GM12801 (cell line): ENCODE measurements around the gene PCARE.

ENCODE experiments used
- TF ChIP-seq, protein P1 (sequence below): IDR thresholded peaks from one replicate; pipeline ENCODE4 v1.5.1; 2011; ENCODE audit warnings: control low read depth; ENCODE audit not compliant: insufficient read length; ENCODE audit errors: extremely low read depth

The PCARE gene

DNA sequence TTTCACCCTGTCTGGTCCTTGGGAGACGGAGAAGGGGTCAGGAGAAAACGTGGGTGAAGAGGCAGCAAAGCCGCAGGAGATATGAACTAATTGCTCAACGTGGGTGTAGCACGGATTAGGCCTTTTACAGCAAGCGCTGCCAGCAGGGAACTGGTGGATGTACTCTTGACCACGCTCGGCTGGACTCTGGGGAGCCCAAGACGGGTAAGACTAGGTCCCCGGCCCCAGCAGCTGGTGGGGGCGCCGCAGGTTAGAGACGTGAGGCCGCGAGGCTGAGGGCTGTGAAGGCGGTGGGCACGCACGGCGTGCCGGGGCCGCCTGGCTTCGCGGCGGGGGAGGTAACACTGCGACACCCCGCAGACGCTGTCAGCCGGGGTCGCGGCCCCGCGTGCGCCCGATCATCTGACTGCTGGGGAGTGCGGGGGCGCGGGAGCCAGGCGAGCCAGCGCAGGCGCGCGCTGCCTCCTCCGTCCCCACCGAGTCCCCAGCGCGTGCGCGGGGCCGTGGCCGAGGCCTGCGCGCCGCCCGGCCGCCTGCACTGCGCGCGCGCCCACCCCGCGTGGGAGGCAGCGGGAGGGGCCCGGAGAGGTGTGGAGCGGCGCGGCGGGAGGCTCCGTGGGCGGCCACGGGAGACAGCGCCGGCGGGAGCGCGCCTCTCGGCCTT, 40.8 kb upstream of the PCARE start, which contains the start of gene CLIP4:
TSS of gene CLIP4 (plus strand) at position 470 of the 664 bp plus-strand sequence. CDS start 5,974 bp downstream, outside the sequence.
- TF ChIP-seq, protein P1, sequence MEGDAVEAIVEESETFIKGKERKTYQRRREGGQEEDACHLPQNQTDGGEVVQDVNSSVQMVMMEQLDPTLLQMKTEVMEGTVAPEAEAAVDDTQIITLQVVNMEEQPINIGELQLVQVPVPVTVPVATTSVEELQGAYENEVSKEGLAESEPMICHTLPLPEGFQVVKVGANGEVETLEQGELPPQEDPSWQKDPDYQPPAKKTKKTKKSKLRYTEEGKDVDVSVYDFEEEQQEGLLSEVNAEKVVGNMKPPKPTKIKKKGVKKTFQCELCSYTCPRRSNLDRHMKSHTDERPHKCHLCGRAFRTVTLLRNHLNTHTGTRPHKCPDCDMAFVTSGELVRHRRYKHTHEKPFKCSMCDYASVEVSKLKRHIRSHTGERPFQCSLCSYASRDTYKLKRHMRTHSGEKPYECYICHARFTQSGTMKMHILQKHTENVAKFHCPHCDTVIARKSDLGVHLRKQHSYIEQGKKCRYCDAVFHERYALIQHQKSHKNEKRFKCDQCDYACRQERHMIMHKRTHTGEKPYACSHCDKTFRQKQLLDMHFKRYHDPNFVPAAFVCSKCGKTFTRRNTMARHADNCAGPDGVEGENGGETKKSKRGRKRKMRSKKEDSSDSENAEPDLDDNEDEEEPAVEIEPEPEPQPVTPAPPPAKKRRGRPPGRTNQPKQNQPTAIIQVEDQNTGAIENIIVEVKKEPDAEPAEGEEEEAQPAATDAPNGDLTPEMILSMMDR = no peak

DNA sequence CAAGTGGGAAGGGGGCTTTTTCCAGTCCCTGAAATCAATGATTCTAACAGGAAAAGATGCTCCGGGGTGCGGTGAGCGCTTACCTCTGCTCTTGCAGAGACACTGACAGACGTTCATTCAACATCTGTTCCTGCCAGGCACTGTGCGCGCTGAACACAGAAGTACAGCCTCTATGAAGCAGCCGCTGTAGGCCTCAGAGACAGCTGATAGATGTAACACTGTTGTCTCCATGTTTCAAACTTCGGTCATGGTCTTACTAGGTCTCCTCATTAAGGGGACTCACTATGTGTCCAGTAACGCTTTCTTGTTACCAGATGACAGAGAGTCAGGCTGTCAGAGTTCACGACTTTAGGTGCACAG, 40.2 kb upstream of the PCARE start:
- TF ChIP-seq, protein P1 = no peak

DNA sequence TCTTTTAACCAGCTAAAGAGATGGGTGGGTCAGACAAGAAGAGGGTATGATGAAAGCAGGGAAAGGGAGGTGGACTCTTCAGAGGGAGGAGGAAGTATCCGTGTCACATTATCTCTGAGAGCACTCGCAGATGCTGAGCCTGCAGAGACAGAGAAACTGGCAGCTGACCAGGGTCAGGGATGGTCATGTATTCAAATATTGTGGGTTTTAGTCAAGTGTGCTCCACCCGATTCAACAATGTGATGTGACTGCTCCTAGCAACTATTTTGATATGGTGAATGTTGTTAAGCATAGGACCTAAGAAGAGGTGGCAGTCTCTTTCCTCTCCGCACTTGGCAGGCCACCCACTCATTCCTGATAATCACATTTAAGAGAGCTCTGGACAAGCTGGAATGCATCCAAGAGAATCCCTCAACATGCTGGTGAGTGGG, 39.6 kb upstream of the PCARE start:
- TF ChIP-seq, protein P1 = no peak

DNA sequence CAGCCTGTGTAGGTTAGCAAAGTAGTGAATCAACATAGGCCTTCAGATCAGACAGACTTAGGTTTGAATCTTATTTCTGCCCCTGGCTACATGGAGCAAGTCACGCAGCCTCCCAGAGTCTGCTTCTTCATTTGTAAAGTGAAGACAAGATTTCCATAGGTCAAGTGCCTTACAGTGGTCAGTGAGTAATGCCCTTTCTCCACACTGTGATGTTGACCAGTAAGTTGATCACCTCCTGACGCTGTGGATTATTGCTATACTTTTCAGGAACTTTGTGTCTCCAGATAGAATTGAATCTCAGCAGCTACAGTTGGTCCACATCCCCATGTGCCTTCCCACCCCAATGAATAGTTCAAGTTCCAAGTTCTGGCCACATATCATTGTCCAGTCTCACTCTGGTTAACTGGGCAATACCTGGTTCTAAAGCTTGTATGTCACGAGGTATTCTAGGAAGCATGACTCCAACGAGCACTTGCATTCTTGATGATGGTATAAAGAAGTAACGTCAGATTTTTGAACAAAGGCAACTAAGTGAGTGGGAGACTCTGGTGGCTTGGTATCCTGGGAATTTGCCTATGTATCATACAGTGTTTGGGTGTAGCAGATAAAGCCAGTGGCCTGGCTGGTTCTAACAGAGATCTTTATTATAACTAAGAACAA, 38.8 kb upstream of the PCARE start:
- TF ChIP-seq, protein P1 = no peak

DNA sequence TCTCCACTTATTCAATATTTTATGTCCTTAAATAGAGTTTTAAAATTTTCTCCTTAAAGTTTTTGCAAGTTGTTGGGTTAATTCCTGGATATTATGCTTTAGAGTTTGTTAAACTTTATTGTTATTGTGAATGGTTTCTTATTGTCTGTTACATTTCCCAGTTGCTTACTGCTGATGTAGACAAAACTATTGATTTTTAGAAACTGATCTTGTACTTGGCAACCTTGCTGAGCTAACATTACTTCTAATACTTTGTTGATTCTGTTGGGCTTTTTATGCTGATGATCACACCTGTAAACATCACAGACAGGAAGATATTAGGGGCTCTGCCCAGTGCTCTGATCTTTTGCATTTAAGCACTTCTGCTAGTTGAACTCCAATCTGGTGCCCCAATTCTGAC, 38.1 kb upstream of the PCARE start:
- TF ChIP-seq, protein P1 = no peak

DNA sequence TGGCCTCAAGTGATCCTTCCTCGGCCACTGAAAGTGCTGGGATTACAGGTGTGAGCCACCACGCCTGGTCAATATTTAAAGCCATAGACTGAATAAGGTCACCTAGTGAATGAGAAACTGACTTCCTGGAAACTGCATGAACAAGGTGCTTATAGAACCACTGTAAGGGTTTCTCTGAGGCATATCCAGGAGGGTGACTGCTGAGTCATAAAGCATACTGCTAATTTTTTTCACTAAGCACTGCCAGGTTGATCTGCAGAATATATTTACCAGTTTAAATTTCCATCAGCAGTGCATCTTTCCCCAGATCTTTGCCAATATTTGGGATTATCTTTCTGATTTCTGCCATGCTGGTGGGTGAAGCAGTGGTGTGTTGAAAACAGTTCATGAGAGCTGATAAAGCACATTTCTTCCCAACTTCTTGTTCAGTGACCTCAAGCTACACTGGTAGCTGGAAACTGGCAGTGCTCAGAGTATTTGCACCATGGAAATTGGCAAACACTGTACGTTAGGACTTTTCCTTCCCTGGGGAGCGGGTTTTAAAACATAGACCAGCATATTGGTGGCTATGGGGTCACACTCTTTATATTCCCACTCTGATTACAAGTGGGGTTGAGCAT, 36.7 kb upstream of the PCARE start:
- TF ChIP-seq, protein P1 = no peak

DNA sequence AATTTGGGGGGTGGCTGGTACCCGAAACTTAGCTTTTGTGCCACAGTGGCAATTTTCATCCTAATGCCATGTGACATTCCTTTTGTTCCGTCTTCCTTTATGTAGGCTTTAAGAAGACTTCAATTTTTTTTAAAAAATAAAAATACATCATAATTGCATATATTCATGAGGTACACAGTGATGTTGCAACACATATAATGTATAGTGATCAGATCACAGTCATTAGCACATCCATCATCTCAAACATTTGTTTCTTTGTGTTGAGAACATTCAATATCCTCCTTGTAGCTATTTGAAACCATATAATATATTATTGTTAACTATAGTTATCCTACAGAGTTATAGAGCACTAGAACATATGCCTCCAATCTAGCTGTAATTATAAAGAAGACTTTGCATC, 34.9 kb upstream of the PCARE start:
- TF ChIP-seq, protein P1 = no peak
